ENCODE results near the gene OMP.

The OMP gene

GRCh38 chr11:77068457-77069335 lies 33.9 kb upstream of the OMP start:
- no peak for TF ChIP-seq FOXM1 (IDR thresholded peaks at IDR 0.05; ENCODE audit: borderline replicate concordance, low read depth)
- no peak for TF ChIP-seq NFIC (IDR thresholded peaks at IDR 0.05)
- TF ChIP-seq YY1 (IDR thresholded peaks at IDR 0.05; ENCODE audit: low read depth), result no peak
- no peak for TF ChIP-seq TEAD4 (IDR thresholded peaks at IDR 0.05)
- TF ChIP-seq CEBPB (IDR thresholded peaks at IDR 0.05), result no peak
- TF ChIP-seq EP300 (IDR thresholded peaks at IDR 0.05; ENCODE audit: borderline replicate concordance), result no peak
- no peak for TF ChIP-seq CREB1 (IDR thresholded peaks at IDR 0.05; ENCODE audit: low read depth)
- no peak for TF ChIP-seq REST (IDR thresholded peaks at IDR 0.05; ENCODE audit: low read depth)
- no peak for TF ChIP-seq USF1 (IDR thresholded peaks at IDR 0.05)

- no peak for TF ChIP-seq EGR1 (IDR thresholded peaks at IDR 0.05)
- TF ChIP-seq EP300 (IDR thresholded peaks at IDR 0.05; ENCODE audit: borderline replicate concordance), result no peak
- no peak for TF ChIP-seq CEBPB (IDR thresholded peaks at IDR 0.05)
- TF ChIP-seq CREB1 (IDR thresholded peaks at IDR 0.05; ENCODE audit: low read depth), result no peak
- no peak for TF ChIP-seq USF1 (IDR thresholded peaks at IDR 0.05)
- TF ChIP-seq YY1 (IDR thresholded peaks at IDR 0.05; ENCODE audit: low read depth), result no peak
- TF ChIP-seq MAX (IDR thresholded peaks at IDR 0.05), result no peak
- no peak for TF ChIP-seq TAF1 (IDR thresholded peaks at IDR 0.05; ENCODE audit: low read depth)
- TF ChIP-seq NFIC (IDR thresholded peaks at IDR 0.05), result no peak
- no peak for TF ChIP-seq TEAD4 (IDR thresholded peaks at IDR 0.05)
- no peak for TF ChIP-seq TCF12 (IDR thresholded peaks at IDR 0.05; ENCODE audit: low read depth)
- no peak for TF ChIP-seq REST (IDR thresholded peaks at IDR 0.05; ENCODE audit: low read depth)
Observed at GRCh38 chr11:77069336-77069968, 33.2 kb upstream of the OMP start.

- no peak for TF ChIP-seq TCF12 (IDR thresholded peaks at IDR 0.05; ENCODE audit: low read depth)
- no peak for TF ChIP-seq EGR1 (IDR thresholded peaks at IDR 0.05)
- no peak for TF ChIP-seq NFIC (IDR thresholded peaks at IDR 0.05)
- TF ChIP-seq REST (IDR thresholded peaks at IDR 0.05; ENCODE audit: low read depth), result no peak
- TF ChIP-seq CEBPB (IDR thresholded peaks at IDR 0.05), result no peak
Observed at GRCh38 chr11:77069969-77070582, 32.6 kb upstream of the OMP start.

- TF ChIP-seq RAD21 (IDR thresholded peaks at IDR 0.05; ENCODE audit: low read depth) (no peak), MAX (IDR thresholded peaks at IDR 0.05) (no peak), TEAD4 (IDR thresholded peaks at IDR 0.05) (no peak), YY1 (IDR thresholded peaks at IDR 0.05; ENCODE audit: low read depth) (no peak), CREB1 (IDR thresholded peaks at IDR 0.05; ENCODE audit: low read depth) (no peak), EGR1 (IDR thresholded peaks at IDR 0.05) (no peak)
Observed at GRCh38 chr11:77071077-77071476, 31.6 kb upstream of the OMP start.

All from Ishikawa (cell line).